ENCODE data around the gene NFIA.

DNA sequence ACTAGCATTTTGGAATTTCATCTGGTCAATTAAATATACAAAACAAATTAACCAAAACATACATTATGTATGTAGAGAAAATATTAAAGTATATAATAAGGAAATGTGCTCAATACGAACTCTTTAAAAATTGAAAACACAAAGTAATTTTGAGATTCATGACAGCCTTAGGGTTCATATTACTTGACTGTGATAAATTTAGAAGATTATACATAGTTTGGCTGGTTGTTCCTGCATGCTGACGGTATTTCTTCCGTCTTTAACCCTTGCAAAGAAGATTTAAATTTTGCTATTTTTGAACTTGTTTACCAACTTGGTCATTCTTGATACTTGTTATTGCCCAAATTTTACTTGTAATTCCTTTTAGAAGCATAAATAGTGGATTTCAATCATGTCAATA lies 298.2 kb downstream of the NFIA start:
- TF ChIP-seq, protein P1, sequence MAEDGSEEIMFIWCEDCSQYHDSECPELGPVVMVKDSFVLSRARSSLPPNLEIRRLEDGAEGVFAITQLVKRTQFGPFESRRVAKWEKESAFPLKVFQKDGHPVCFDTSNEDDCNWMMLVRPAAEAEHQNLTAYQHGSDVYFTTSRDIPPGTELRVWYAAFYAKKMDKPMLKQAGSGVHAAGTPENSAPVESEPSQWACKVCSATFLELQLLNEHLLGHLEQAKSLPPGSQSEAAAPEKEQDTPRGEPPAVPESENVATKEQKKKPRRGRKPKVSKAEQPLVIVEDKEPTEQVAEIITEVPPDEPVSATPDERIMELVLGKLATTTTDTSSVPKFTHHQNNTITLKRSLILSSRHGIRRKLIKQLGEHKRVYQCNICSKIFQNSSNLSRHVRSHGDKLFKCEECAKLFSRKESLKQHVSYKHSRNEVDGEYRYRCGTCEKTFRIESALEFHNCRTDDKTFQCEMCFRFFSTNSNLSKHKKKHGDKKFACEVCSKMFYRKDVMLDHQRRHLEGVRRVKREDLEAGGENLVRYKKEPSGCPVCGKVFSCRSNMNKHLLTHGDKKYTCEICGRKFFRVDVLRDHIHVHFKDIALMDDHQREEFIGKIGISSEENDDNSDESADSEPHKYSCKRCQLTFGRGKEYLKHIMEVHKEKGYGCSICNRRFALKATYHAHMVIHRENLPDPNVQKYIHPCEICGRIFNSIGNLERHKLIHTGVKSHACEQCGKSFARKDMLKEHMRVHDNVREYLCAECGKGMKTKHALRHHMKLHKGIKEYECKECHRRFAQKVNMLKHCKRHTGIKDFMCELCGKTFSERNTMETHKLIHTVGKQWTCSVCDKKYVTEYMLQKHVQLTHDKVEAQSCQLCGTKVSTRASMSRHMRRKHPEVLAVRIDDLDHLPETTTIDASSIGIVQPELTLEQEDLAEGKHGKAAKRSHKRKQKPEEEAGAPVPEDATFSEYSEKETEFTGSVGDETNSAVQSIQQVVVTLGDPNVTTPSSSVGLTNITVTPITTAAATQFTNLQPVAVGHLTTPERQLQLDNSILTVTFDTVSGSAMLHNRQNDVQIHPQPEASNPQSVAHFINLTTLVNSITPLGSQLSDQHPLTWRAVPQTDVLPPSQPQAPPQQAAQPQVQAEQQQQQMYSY (CRISPR knock-in tag; IDR thresholded peaks at IDR 0.05) = no peak
- TF ChIP-seq, protein P2, sequence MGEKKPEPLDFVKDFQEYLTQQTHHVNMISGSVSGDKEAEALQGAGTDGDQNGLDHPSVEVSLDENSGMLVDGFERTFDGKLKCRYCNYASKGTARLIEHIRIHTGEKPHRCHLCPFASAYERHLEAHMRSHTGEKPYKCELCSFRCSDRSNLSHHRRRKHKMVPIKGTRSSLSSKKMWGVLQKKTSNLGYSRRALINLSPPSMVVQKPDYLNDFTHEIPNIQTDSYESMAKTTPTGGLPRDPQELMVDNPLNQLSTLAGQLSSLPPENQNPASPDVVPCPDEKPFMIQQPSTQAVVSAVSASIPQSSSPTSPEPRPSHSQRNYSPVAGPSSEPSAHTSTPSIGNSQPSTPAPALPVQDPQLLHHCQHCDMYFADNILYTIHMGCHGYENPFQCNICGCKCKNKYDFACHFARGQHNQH (CRISPR knock-in tag; IDR thresholded peaks at IDR 0.05) = no peak
- TF ChIP-seq GABPA (IDR thresholded peaks at IDR 0.05; ENCODE audit: low read depth, low read length) (no peak), GABPA (CRISPR knock-in tag; IDR thresholded peaks at IDR 0.05; ENCODE audit: low read depth) (no peak), MXI1 (IDR thresholded peaks at IDR 0.05; ENCODE audit: borderline replicate concordance, low read depth, low read length) (no peak), ZNF253 (CRISPR knock-in tag; IDR thresholded peaks at IDR 0.05; ENCODE audit: borderline replicate concordance) (no peak)
- TF ChIP-seq, protein P3, sequence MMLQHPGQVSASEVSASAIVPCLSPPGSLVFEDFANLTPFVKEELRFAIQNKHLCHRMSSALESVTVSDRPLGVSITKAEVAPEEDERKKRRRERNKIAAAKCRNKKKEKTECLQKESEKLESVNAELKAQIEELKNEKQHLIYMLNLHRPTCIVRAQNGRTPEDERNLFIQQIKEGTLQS (CRISPR knock-in tag; IDR thresholded peaks at IDR 0.05) = no peak
- TF ChIP-seq, protein P4, sequence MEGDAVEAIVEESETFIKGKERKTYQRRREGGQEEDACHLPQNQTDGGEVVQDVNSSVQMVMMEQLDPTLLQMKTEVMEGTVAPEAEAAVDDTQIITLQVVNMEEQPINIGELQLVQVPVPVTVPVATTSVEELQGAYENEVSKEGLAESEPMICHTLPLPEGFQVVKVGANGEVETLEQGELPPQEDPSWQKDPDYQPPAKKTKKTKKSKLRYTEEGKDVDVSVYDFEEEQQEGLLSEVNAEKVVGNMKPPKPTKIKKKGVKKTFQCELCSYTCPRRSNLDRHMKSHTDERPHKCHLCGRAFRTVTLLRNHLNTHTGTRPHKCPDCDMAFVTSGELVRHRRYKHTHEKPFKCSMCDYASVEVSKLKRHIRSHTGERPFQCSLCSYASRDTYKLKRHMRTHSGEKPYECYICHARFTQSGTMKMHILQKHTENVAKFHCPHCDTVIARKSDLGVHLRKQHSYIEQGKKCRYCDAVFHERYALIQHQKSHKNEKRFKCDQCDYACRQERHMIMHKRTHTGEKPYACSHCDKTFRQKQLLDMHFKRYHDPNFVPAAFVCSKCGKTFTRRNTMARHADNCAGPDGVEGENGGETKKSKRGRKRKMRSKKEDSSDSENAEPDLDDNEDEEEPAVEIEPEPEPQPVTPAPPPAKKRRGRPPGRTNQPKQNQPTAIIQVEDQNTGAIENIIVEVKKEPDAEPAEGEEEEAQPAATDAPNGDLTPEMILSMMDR (CRISPR knock-in tag; IDR thresholded peaks at IDR 0.05) = no peak
